ENCODE data around the gene TMCC1. TPM values are rescaled to one million over a fixed set of nuclear protein-coding genes. Genes with fewer than 3 reads are reported as not detected.
A peak's percentile ranks its signal among the peaks of the same experiment; 100 is the strongest.
"Not testable (repeated sequence)": the region's sequence is repeated elsewhere in the genome, so short reads cannot be mapped to it uniquely, and the experiment has no call there.

Gene TMCC1
- total and polyA plus RNA-seq, 11 donors = 9.6 to 38.3 (median 22.6) TPM

GRCh38 chr3:129612534-129613366 lies 280.8 kb downstream of the TMCC1 start:
- H3K4me1 ChIP-seq = peaks cover 29 to 92% (median 78%) of the 10 kb centered on the region in 12 donors
- peak in 4 of 5 donors; percentile 19 to 54 (median 44) for DNase-seq
- H3K27ac ChIP-seq = peak overlapping the region; percentile 18 to 77 (median 69)
- intact Hi-C loops (cut with DNase I) = no loop called here
- no peak overlapping the region for H3K4me3 ChIP-seq
- no peaks in the 10 kb centered on the region for H3K9me3 ChIP-seq
- H3K36me3 ChIP-seq = no peaks in the 10 kb centered on the region
- ATAC-seq = peak in 1 of 4 donors; percentile 5
- no peaks in the 10 kb centered on the region for H3K27me3 ChIP-seq
- WGBS, 4 donors = 58 to 71% (median 67%) methylated on average over 14 to 16 of the region's 16 CpGs
- no peak for TF ChIP-seq POLR2A (IDR thresholded peaks at IDR 0.05)
- TF ChIP-seq, protein P1, sequence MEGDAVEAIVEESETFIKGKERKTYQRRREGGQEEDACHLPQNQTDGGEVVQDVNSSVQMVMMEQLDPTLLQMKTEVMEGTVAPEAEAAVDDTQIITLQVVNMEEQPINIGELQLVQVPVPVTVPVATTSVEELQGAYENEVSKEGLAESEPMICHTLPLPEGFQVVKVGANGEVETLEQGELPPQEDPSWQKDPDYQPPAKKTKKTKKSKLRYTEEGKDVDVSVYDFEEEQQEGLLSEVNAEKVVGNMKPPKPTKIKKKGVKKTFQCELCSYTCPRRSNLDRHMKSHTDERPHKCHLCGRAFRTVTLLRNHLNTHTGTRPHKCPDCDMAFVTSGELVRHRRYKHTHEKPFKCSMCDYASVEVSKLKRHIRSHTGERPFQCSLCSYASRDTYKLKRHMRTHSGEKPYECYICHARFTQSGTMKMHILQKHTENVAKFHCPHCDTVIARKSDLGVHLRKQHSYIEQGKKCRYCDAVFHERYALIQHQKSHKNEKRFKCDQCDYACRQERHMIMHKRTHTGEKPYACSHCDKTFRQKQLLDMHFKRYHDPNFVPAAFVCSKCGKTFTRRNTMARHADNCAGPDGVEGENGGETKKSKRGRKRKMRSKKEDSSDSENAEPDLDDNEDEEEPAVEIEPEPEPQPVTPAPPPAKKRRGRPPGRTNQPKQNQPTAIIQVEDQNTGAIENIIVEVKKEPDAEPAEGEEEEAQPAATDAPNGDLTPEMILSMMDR (IDR thresholded peaks at IDR 0.05) = no peak

- intact Hi-C loops (cut with DNase I) = no loop called here
- H3K27ac ChIP-seq = peak overlapping the region; percentile 18 to 77 (median 69)
Observed at GRCh38 chr3:129611812-129612533, 281.5 kb downstream of the TMCC1 start.

GRCh38 chr3:129611446-129611800 lies 282.1 kb downstream of the TMCC1 start:
- no peaks in the 10 kb centered on the region for H3K9me3 ChIP-seq
- no peaks in the 10 kb centered on the region for H3K27me3 ChIP-seq
- WGBS, 4 donors = 77 to 83% (median 82%) methylated on average over 9 of the region's 9 CpGs
- no peak overlapping the region for H3K4me3 ChIP-seq
- no peak for TF ChIP-seq POLR2A (IDR thresholded peaks at IDR 0.05)
- TF ChIP-seq, protein P1 (IDR thresholded peaks at IDR 0.05) = no peak
- no peak for ATAC-seq
- peak overlapping the region; percentile 18 to 77 (median 69) for H3K27ac ChIP-seq
- peak in 1 of 5 donors; percentile 46 for DNase-seq
- peaks cover 29 to 86% (median 75%) of the 10 kb centered on the region in 12 donors for H3K4me1 ChIP-seq
- H3K36me3 ChIP-seq = no peaks in the 10 kb centered on the region
- intact Hi-C loops (cut with DNase I) = no loop called here

More at GRCh38 chr3:129611812-129612533, 281.5 kb downstream of the TMCC1 start:
- no peaks in the 10 kb centered on the region for H3K36me3 ChIP-seq
- no peaks in the 10 kb centered on the region for H3K9me3 ChIP-seq
- no peaks in the 10 kb centered on the region for H3K27me3 ChIP-seq
- DNase-seq = peak; percentile 56 to 83 (median 70)
- H3K4me1 ChIP-seq = peaks cover 29 to 92% (median 80%) of the 10 kb centered on the region in 12 donors
- WGBS, 4 donors = 28 to 41% (median 35%) methylated on average over 13 to 25 of the region's 25 CpGs
- no peak overlapping the region for H3K4me3 ChIP-seq
- TF ChIP-seq, protein P1 (IDR thresholded peaks at IDR 0.05) = peak in 3 of 12 donors; percentile 14 to 33 (median 23)
- no peak for TF ChIP-seq POLR2A (IDR thresholded peaks at IDR 0.05)
- peak in 3 of 4 donors; percentile 30 to 51 (median 34) for ATAC-seq

GRCh38 chr3:129610794-129611445 lies 282.6 kb downstream of the TMCC1 start:
- H3K27me3 ChIP-seq; H3K36me3 ChIP-seq; H3K9me3 ChIP-seq; H3K4me3 ChIP-seq; intact Hi-C loops (cut with DNase I); ATAC-seq: not testable (repeated sequence)
- Histone ChIP-seq H3K27ac (peak overlapping the region in 8 of 12 donors; percentile 51 to 98 (median 77)), H3K4me1 (peaks cover 24 to 85% (median 70%) of the 10 kb centered on the region in 12 donors)
- peak in 1 of 5 donors; percentile 57 for DNase-seq
- WGBS, 4 donors = 79 to 92% (median 87%) methylated on average over 10 to 11 of the region's 11 CpGs
